ENCODE measurements around the gene SSR1. TPM values are rescaled to one million over a fixed set of nuclear protein-coding genes. Genes with fewer than 3 reads are reported as not detected.
A peak's percentile ranks its signal among the peaks of the same experiment; 100 is the strongest.
"Not testable (repeated sequence)": the region's sequence is repeated elsewhere in the genome, so short reads cannot be mapped to it uniquely, and the experiment has no call there.

The SSR1 gene
- total RNA-seq, 2 donors from 2014 or later, result 127 to 154 TPM

DNA sequence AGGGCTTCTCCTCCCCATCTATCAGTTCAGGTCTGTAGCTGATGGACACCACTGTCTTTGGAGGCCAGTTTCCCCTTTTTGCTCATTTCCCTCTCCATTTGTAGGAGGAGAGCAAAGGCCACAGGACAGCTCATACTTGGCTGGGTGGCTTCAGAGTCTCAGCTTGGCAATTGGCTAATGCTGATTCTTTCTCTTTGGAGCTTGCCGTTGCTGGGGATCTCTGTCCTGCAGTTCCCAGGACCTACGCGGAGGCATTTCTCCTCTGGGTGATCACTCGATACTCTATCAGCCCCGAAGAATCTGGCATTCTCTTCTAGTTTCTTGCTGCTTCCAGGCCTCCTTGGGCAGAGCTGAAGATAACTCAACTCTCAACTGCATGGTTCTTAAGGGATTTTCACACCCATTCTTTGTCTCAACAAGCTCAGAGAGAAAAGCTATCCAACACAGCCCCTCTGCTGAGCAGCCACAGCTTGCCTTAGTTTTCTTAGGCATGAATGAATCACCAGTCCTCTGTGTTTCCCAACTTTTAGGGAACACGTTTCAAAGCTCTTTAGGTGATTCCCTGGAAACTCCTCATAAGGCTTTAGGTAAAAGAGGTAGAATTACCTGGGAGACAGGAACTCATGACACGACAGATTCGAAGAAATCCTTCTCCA is 19.2 kb upstream of the SSR1 start:
- DNase-seq, result no peak
- H3K9me3 Mint-ChIP-seq, result peaks cover 0 to 2% of the 10 kb centered on the region in 2 donors
- no peaks in the 10 kb centered on the region for H3K27me3 Mint-ChIP-seq (ENCODE audit: low read depth)
- H3K4me1 Mint-ChIP-seq (ENCODE audit: low read depth), result no peaks in the 10 kb centered on the region
- no peak overlapping the region for H3K27ac Mint-ChIP-seq
- no peaks in the 10 kb centered on the region for H3K36me3 Mint-ChIP-seq (ENCODE audit: insufficient read depth in 2 of 2)
- H3K4me3 Mint-ChIP-seq, result no peak overlapping the region
- no peak for ATAC-seq (replicated peaks in 1 of 2)

DNA sequence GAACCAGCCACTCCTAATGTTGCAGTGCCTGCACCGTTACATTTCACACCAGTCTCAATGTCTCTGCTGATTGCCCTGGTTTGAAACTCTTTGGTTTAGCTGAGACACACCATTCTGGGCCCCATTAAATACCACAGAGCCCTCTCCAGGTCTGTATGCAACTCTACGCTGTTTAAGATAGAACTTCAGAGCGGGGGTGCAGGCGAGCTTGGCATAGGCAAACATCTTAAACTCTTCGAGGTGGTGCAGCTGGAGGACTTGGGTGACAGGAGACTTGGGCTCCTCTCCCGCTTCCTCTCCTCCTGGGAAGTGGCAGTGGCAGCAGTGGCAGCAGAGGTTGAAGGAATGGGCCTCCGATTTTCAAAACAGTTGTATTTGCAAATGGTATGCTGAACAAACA is 18.5 kb upstream of the SSR1 start:
- DNase-seq (no peak), ATAC-seq (replicated peaks in 1 of 2) (no peak)
- H3K27ac Mint-ChIP-seq, result no peak overlapping the region
- peaks cover 0 to 2% of the 10 kb centered on the region in 2 donors for H3K9me3 Mint-ChIP-seq
- no peak overlapping the region for H3K4me3 Mint-ChIP-seq
- H3K36me3 Mint-ChIP-seq (ENCODE audit: insufficient read depth in 2 of 2), result no peaks in the 10 kb centered on the region
- no peaks in the 10 kb centered on the region for H3K4me1 Mint-ChIP-seq (ENCODE audit: low read depth)
- no peaks in the 10 kb centered on the region for H3K27me3 Mint-ChIP-seq (ENCODE audit: low read depth)

DNA sequence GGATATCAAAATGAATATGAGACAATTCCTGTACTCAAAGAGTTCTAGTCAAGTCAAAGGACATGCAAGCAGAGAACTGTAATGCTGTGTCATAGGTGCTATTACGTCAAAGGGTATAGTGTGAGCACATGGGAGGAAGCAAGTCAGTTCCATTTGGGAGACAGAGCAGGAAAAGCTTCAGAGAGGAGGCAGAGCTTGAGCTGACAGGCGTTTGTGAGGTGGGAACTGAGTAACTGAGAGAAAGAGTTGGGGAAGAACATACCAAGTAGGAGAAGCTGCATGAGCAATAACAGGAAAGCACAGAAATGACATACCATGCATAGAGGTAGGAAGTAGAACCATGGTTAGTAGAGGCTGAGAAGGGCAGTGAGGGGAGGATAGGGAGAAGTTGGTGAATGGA is 15.2 kb upstream of the SSR1 start:
- DNase-seq, result no peak
- H3K27me3 Mint-ChIP-seq (ENCODE audit: low read depth), result peaks cover 14% of the 10 kb centered on the region
- H3K36me3 Mint-ChIP-seq (ENCODE audit: insufficient read depth in 2 of 2), result peaks cover 2 to 3% of the 10 kb centered on the region in 2 donors
- H3K4me1 Mint-ChIP-seq (ENCODE audit: low read depth), result no peaks in the 10 kb centered on the region
- ATAC-seq (replicated peaks in 1 of 2), result peak; percentile 52 to 64
- H3K9me3 Mint-ChIP-seq, result no peaks in the 10 kb centered on the region
- no peak overlapping the region for H3K4me3 Mint-ChIP-seq
- H3K27ac Mint-ChIP-seq, result no peak overlapping the region

DNA sequence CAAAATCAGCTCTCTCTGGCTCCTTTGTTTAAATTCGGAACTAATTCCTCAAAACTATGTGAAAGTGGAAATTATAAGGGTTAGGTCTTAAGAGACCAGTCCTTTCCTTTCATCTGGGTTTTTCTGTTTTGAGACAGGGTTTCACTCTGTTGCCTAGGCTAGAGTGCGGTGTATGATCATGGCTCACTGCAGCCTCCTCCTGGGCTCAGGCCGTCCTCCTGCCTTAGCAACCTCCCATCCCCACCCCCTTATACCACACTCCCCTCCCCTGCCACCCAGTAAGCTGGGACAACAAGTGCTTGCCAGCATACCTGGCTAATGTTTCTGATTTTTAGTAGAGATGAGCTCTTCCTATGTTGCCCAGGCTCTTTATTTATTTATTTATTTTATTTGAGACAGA is 12.8 kb upstream of the SSR1 start:
- H3K27me3 Mint-ChIP-seq (ENCODE audit: low read depth), result peaks cover 14% of the 10 kb centered on the region

DNA sequence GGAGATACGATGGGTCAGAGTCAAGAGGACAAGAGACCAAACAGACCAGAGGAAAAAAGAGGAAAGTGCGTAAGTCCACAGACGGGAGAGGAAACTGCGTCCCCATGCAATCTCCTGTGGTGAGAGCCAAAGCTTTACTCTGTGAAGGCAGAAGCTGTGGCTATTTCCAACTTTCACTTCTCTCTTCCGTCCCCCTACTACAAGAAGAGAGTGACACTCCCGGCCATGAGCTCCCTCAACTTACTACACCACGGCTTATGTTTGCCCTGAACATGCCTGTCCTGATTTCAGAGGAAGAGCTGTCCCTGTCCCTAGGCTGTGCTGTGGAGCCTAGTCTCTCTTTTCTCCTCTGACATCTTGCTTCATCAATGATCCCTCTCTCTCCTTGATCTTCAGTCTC is 11.5 kb upstream of the SSR1 start:
- Mint-ChIP-seq H3K9me3 (no peaks in the 10 kb centered on the region), H3K27ac (no peak overlapping the region), H3K4me3 (no peak overlapping the region), H3K36me3 (ENCODE audit: insufficient read depth in 2 of 2) (peaks cover 2 to 3% of the 10 kb centered on the region in 2 donors), H3K27me3 (ENCODE audit: low read depth) (peaks cover 14% of the 10 kb centered on the region), H3K4me1 (ENCODE audit: low read depth) (no peaks in the 10 kb centered on the region)
- DNase-seq, result no peak
- ATAC-seq (replicated peaks in 1 of 2), result no peak

More for the DNA sequence above, 12.8 kb upstream of the SSR1 start:
- Mint-ChIP-seq H3K4me3 (no peak overlapping the region), H3K27ac (no peak overlapping the region), H3K9me3 (no peaks in the 10 kb centered on the region), H3K36me3 (ENCODE audit: insufficient read depth in 2 of 2) (peaks cover 2 to 3% of the 10 kb centered on the region in 2 donors), H3K4me1 (ENCODE audit: low read depth) (no peaks in the 10 kb centered on the region)
- ATAC-seq (replicated peaks in 1 of 2) (no peak), DNase-seq (no peak)

DNA sequence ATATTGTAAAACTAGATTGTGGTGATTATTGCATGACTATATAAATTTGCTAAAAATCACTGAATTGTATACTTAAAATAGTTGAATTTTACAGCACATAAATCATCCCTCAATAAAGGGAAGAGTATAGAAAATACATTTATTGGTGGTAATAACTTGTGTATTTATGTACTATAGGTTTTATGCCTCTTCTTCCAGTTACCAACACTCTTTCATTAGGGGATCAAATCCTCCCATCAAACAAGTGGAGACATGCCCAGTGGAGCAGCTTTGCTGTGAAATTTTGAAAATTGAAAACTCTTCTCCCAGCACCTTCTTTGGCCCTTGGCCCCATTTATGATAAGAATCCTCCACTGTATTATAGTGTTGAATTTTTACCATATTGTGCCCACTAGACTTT is 10.1 kb upstream of the SSR1 start:
- peaks cover 14% of the 10 kb centered on the region for H3K27me3 Mint-ChIP-seq (ENCODE audit: low read depth)
- H3K36me3 Mint-ChIP-seq (ENCODE audit: insufficient read depth in 2 of 2), result peaks cover 2 to 3% of the 10 kb centered on the region in 2 donors
- ATAC-seq (replicated peaks in 1 of 2) (no peak), DNase-seq (no peak)
- H3K4me1 Mint-ChIP-seq (ENCODE audit: low read depth), result no peaks in the 10 kb centered on the region
- no peak overlapping the region for H3K27ac Mint-ChIP-seq
- no peak overlapping the region for H3K4me3 Mint-ChIP-seq
- H3K9me3 Mint-ChIP-seq, result no peaks in the 10 kb centered on the region

DNA sequence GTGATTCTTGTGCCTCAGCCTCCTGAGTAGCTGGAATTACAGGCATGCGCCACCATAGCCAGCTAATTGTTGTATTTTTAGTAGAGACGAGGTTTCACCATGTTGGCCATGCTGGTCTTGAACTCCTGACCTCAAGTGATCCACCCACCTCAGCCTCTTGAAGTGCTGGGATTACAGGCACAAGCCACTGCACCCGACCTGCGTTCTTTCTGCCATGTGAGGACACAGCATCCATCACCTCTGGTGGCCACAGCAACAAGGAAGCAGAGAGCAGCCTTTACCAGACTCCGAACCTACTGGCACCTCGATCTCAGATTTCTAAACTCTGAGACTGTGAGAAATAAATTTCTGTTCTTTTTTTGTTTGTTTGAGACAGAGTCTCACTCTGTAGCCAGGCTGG is 8.9 kb upstream of the SSR1 start:
- not testable (repeated sequence) for H3K9me3 Mint-ChIP-seq; H3K27ac Mint-ChIP-seq; ATAC-seq (replicated peaks in 1 of 2); H3K4me1 Mint-ChIP-seq (ENCODE audit: low read depth); H3K4me3 Mint-ChIP-seq; DNase-seq; H3K36me3 Mint-ChIP-seq (ENCODE audit: insufficient read depth in 2 of 2)
- H3K27me3 Mint-ChIP-seq (ENCODE audit: low read depth), result peaks cover 14% of the 10 kb centered on the region

DNA sequence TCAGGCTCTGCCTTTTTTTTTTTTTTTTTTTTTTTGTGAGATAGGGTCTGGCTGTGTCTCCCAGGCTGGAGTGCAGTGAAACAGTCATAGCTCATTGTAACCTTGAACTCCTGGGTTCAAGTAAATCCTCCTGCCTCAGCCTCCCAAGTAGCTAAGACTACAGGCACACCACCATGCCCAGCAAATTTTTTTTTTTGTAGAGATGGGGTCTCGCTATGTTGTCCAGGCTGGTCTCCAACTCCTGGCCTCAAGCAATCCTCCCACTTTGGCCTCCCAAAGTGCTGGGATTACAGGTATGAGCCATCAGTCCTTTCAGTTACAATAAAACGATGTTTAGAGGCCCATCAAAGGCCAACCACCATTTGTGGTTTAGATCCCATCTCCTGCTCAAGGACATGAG is 6.4 kb upstream of the SSR1 start:
- H3K4me1 Mint-ChIP-seq (ENCODE audit: low read depth); DNase-seq; H3K4me3 Mint-ChIP-seq; H3K27ac Mint-ChIP-seq; ATAC-seq (replicated peaks in 1 of 2); H3K36me3 Mint-ChIP-seq (ENCODE audit: insufficient read depth in 2 of 2); H3K9me3 Mint-ChIP-seq; H3K27me3 Mint-ChIP-seq (ENCODE audit: low read depth): not testable (repeated sequence)

DNA sequence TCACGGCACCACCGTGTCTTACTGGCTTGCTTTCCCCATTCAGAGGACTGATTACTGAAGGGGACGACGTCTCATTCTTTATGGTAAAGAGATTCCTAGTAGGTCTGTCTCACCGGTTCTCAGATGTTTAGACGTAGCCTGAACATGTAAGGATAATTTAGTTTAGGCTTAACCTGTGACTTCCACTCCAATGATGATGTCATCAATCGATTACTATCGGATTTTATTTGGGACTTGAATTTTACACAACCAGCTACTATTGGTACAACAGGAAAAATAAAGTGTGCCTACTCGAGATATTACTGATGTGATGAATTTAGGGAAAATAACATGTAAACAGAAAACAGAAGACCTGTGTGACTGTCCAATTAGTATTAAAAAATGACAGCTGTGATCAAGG is 4.5 kb upstream of the SSR1 start:
- H3K27me3 Mint-ChIP-seq (ENCODE audit: low read depth), result no peaks in the 10 kb centered on the region
- no peaks in the 10 kb centered on the region for H3K9me3 Mint-ChIP-seq
- peaks cover 11% of the 10 kb centered on the region for H3K4me1 Mint-ChIP-seq (ENCODE audit: low read depth)
- H3K36me3 Mint-ChIP-seq (ENCODE audit: insufficient read depth in 2 of 2), result no peaks in the 10 kb centered on the region
- no peak overlapping the region for H3K4me3 Mint-ChIP-seq
- ATAC-seq (replicated peaks in 1 of 2), result no peak
- H3K27ac Mint-ChIP-seq, result no peak overlapping the region
- no peak for DNase-seq

DNA sequence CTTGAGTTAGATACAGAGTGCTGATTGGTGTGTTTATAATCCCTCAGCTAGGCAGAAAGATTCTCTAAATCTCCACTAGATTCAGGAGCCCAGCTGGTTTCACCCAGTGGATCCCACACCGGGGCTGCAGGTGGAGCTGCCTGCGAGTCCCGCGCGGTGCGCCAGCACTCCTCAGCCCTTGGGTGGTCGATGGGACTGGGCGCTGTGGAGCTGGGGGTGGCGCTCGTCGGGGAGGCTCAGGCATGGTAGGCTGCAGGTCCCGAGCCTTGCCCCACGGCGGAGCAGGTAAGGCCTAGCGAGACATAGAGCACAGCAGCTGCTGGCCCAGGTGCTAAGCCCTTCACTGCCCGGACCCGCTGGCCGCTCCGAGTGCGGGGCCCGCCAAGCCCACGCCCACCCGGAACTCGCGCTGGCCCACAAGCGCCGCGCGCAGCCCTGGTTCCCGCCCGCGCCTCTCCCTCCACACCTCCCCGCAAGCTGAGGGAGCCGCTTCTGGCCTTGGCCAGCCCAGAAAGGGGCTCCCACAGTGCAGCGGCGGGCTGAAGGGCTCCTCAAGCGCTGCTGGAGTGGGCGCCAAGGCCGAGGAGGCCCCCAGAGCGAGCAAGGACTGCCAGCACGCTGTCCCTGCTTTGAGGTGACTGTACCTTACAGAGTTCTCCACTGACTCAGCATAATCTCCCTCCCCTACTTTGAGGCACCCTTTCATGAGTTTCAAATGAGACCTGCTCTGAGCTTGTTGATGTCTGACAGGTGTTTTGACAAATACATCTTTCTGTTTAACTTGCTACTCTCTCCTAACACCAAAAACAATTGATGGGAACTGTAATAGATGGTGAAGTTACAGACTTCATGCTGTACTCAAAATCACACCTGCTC is 3.9 kb upstream of the SSR1 start:
- Mint-ChIP-seq H3K9me3 (no peaks in the 10 kb centered on the region), H3K27ac (no peak overlapping the region), H3K4me3 (no peak overlapping the region), H3K27me3 (ENCODE audit: low read depth) (no peaks in the 10 kb centered on the region), H3K36me3 (ENCODE audit: insufficient read depth in 2 of 2) (peaks cover 5 to 6% of the 10 kb centered on the region in 2 donors), H3K4me1 (ENCODE audit: low read depth) (peaks cover 14% of the 10 kb centered on the region)
- no peak for DNase-seq
- ATAC-seq (replicated peaks in 1 of 2), result no peak

DNA sequence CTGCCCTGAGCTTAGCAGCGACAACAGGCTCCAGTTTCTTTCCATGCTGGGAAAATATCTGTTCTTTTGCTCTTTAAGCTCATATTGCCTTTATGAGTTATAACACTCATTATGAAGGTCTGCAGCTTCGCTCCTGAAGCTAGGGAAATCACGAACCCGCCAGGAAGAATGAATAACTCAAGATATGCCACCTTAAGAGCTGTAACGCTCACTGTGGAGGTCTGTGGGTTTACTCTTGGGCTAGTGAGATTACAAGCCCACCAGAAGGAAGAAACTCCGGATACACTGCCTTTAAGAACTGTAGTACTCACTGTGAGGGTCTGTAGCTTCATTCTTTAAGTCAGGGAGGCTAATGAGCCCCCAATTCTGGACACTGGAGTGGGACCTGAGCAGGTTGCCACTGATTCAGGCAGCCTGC is 3.0 kb upstream of the SSR1 start:
- ATAC-seq (replicated peaks in 1 of 2) (no peak), DNase-seq (no peak)
- H3K27ac Mint-ChIP-seq, result no peak overlapping the region
- no peaks in the 10 kb centered on the region for H3K27me3 Mint-ChIP-seq (ENCODE audit: low read depth)
- H3K36me3 Mint-ChIP-seq (ENCODE audit: insufficient read depth in 2 of 2), result peaks cover 6 to 9% of the 10 kb centered on the region in 2 donors
- H3K4me3 Mint-ChIP-seq, result no peak overlapping the region
- no peaks in the 10 kb centered on the region for H3K9me3 Mint-ChIP-seq
- peaks cover 23% of the 10 kb centered on the region for H3K4me1 Mint-ChIP-seq (ENCODE audit: low read depth)

DNA sequence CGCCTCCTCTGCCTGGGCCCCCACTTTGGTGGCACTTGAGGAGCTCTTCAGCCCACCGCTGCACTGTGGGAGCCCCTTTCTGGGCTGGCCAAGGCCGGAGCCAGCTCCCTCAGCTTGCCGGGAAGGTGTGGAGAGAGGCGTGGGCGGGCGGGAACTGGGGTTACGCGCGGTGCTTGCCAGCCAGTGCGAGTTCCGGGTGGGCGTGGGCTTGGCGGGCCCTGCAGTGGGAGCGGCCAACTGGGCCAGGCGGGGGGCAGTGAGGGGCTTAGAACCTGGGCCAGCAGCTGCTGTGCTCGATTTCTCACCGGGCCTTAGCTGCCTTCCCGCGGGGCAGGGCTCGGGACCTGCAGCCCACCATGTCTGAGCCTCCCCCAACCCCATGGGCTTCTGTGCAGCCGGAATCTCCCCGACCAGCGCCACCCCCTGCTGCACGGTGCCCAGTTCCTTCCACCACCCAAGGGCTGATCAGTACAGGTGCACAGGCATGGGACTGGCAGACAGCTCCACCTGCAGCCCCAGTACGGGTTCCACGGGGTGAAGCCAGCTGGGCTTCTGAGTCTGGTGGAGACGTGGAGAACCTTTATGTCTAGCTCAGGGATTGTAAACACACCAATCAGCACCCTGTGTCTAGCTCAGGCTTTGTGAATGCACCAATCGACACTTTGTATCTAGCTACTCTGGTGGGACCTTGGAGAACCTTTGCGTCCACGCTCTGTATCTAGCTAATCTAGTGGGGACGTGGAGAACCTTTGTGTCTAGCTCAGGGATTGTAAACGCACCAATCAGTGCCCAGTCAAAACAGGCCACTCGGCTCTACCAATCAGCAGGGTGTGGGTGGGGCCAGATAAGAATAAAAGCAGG is 2.3 kb upstream of the SSR1 start:
- ATAC-seq (replicated peaks in 1 of 2); H3K27ac Mint-ChIP-seq; H3K36me3 Mint-ChIP-seq (ENCODE audit: insufficient read depth in 2 of 2); H3K4me3 Mint-ChIP-seq; DNase-seq; H3K27me3 Mint-ChIP-seq (ENCODE audit: low read depth); H3K9me3 Mint-ChIP-seq: not testable (repeated sequence)
- H3K4me1 Mint-ChIP-seq (ENCODE audit: low read depth), result peaks cover 24% of the 10 kb centered on the region

DNA sequence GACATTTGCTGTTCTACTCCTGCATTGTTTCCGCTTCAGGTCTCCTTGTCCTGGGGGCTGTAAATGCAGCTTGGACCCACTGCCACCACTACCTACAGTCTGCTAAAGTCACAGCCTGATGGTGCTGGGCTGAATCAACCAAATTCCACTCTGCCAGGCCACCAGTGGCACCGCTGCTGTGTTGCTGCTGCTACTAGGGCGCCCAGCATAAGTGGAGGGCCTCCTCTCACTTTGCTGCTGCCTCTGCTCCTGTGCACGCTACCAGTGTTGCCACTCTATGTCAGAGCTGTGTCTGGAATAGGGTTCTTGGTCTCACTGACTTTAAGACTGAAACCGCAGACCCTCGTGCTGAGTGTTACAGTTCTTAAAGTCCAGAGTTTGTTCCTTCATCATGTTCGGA is 1.4 kb upstream of the SSR1 start:
- Mint-ChIP-seq H3K27me3 (ENCODE audit: low read depth) (no peaks in the 10 kb centered on the region), H3K9me3 (peaks cover 1 to 2% of the 10 kb centered on the region in 2 donors), H3K27ac (peak overlapping the region; percentile 89), H3K4me1 (ENCODE audit: low read depth) (peaks cover 24% of the 10 kb centered on the region), H3K4me3 (peak overlapping the region in 1 of 2 donors; percentile 100), H3K36me3 (ENCODE audit: insufficient read depth in 2 of 2) (peaks cover 14 to 15% of the 10 kb centered on the region in 2 donors)
- ATAC-seq (replicated peaks in 1 of 2) (no peak), DNase-seq (no peak)

Data from activated T-cell treated with anti-CD3 and anti-CD28 coated beads, Interleukin-2, amount 50 U/mL, for 72 hours (primary cell).